Measurements from ENCODE around the gene FAM20C.
"Not testable (repeated sequence)": the region's sequence is repeated elsewhere in the genome, so short reads cannot be mapped to it uniquely, and the experiment has no call there.

FAM20C gene

GRCh38 chr7:296373-296945 is 104.1 kb downstream of the FAM20C start:
- H3K9ac ChIP-seq (ENCODE audit: low read depth, low read length): no peak overlapping the region
- no peak overlapping the region for H3K4me3 ChIP-seq (ENCODE audit: low read depth, low read length)
- no peaks in the 10 kb centered on the region for H3K4me1 ChIP-seq (ENCODE audit: control insufficient read depth, insufficient read depth, low read length)
- peaks cover 7% of the 10 kb centered on the region for H3K27me3 ChIP-seq (ENCODE audit: control insufficient read depth, insufficient read depth, low read length)
- no peaks in the 10 kb centered on the region for H3K36me3 ChIP-seq (ENCODE audit: control insufficient read depth, insufficient read depth, low read length)
- H3K9me3 ChIP-seq (ENCODE audit: control insufficient read depth, insufficient read depth, low read length): no peaks in the 10 kb centered on the region

GRCh38 chr7:297141-297540 is 104.8 kb downstream of the FAM20C start:
- not testable (repeated sequence) for H3K9ac ChIP-seq (ENCODE audit: low read depth, low read length); H3K27me3 ChIP-seq (ENCODE audit: control insufficient read depth, insufficient read depth, low read length); H3K36me3 ChIP-seq (ENCODE audit: control insufficient read depth, insufficient read depth, low read length); H3K4me1 ChIP-seq (ENCODE audit: control insufficient read depth, insufficient read depth, low read length); H3K9me3 ChIP-seq (ENCODE audit: control insufficient read depth, insufficient read depth, low read length); H3K4me3 ChIP-seq (ENCODE audit: low read depth, low read length)

GRCh38 chr7:297611-298374 is 105.4 kb downstream of the FAM20C start:
- H3K36me3 ChIP-seq (ENCODE audit: control insufficient read depth, insufficient read depth, low read length): no peaks in the 10 kb centered on the region
- H3K9me3 ChIP-seq (ENCODE audit: control insufficient read depth, insufficient read depth, low read length): no peaks in the 10 kb centered on the region
- no peaks in the 10 kb centered on the region for H3K27me3 ChIP-seq (ENCODE audit: control insufficient read depth, insufficient read depth, low read length)
- H3K4me3 ChIP-seq (ENCODE audit: low read depth, low read length): no peak overlapping the region
- no peak overlapping the region for H3K9ac ChIP-seq (ENCODE audit: low read depth, low read length)
- no peaks in the 10 kb centered on the region for H3K4me1 ChIP-seq (ENCODE audit: control insufficient read depth, insufficient read depth, low read length)

GRCh38 chr7:298375-298702 is 106.0 kb downstream of the FAM20C start:
- H3K9ac ChIP-seq (ENCODE audit: low read depth, low read length): no peak overlapping the region
- no peaks in the 10 kb centered on the region for H3K27me3 ChIP-seq (ENCODE audit: control insufficient read depth, insufficient read depth, low read length)
- H3K36me3 ChIP-seq (ENCODE audit: control insufficient read depth, insufficient read depth, low read length): no peaks in the 10 kb centered on the region
- no peaks in the 10 kb centered on the region for H3K4me1 ChIP-seq (ENCODE audit: control insufficient read depth, insufficient read depth, low read length)
- H3K9me3 ChIP-seq (ENCODE audit: control insufficient read depth, insufficient read depth, low read length): no peaks in the 10 kb centered on the region
- H3K4me3 ChIP-seq (ENCODE audit: low read depth, low read length): no peak overlapping the region

- no peaks in the 10 kb centered on the region for H3K36me3 ChIP-seq (ENCODE audit: control insufficient read depth, insufficient read depth, low read length)
- H3K9me3 ChIP-seq (ENCODE audit: control insufficient read depth, insufficient read depth, low read length): no peaks in the 10 kb centered on the region
- H3K27me3 ChIP-seq (ENCODE audit: control insufficient read depth, insufficient read depth, low read length): no peaks in the 10 kb centered on the region
Measured at GRCh38 chr7:298743-299142, 106.4 kb downstream of the FAM20C start.

GRCh38 chr7:299169-299568 is 106.8 kb downstream of the FAM20C start:
- H3K4me3 ChIP-seq (ENCODE audit: low read depth, low read length): no peak overlapping the region
- no peaks in the 10 kb centered on the region for H3K36me3 ChIP-seq (ENCODE audit: control insufficient read depth, insufficient read depth, low read length)
- no peaks in the 10 kb centered on the region for H3K27me3 ChIP-seq (ENCODE audit: control insufficient read depth, insufficient read depth, low read length)
- no peaks in the 10 kb centered on the region for H3K4me1 ChIP-seq (ENCODE audit: control insufficient read depth, insufficient read depth, low read length)
- no peak overlapping the region for H3K9ac ChIP-seq (ENCODE audit: low read depth, low read length)
- no peaks in the 10 kb centered on the region for H3K9me3 ChIP-seq (ENCODE audit: control insufficient read depth, insufficient read depth, low read length)

More at GRCh38 chr7:298743-299142, 106.4 kb downstream of the FAM20C start:
- no peak overlapping the region for H3K4me3 ChIP-seq (ENCODE audit: low read depth, low read length)
- H3K9ac ChIP-seq (ENCODE audit: low read depth, low read length): no peak overlapping the region
- no peaks in the 10 kb centered on the region for H3K4me1 ChIP-seq (ENCODE audit: control insufficient read depth, insufficient read depth, low read length)

GRCh38 chr7:299628-300027 is 107.3 kb downstream of the FAM20C start:
- no peak overlapping the region for H3K9ac ChIP-seq (ENCODE audit: low read depth, low read length)
- H3K4me3 ChIP-seq (ENCODE audit: low read depth, low read length): no peak overlapping the region
- no peaks in the 10 kb centered on the region for H3K36me3 ChIP-seq (ENCODE audit: control insufficient read depth, insufficient read depth, low read length)
- no peaks in the 10 kb centered on the region for H3K4me1 ChIP-seq (ENCODE audit: control insufficient read depth, insufficient read depth, low read length)
- peaks cover 3% of the 10 kb centered on the region for H3K9me3 ChIP-seq (ENCODE audit: control insufficient read depth, insufficient read depth, low read length)
- no peaks in the 10 kb centered on the region for H3K27me3 ChIP-seq (ENCODE audit: control insufficient read depth, insufficient read depth, low read length)

- peaks cover 4% of the 10 kb centered on the region for H3K9me3 ChIP-seq (ENCODE audit: control insufficient read depth, insufficient read depth, low read length)
- H3K9ac ChIP-seq (ENCODE audit: low read depth, low read length): no peak overlapping the region
- no peaks in the 10 kb centered on the region for H3K27me3 ChIP-seq (ENCODE audit: control insufficient read depth, insufficient read depth, low read length)
- no peak overlapping the region for H3K4me3 ChIP-seq (ENCODE audit: low read depth, low read length)
- no peaks in the 10 kb centered on the region for H3K4me1 ChIP-seq (ENCODE audit: control insufficient read depth, insufficient read depth, low read length)
- H3K36me3 ChIP-seq (ENCODE audit: control insufficient read depth, insufficient read depth, low read length): no peaks in the 10 kb centered on the region
Measured at GRCh38 chr7:300048-300447, 107.7 kb downstream of the FAM20C start.

GRCh38 chr7:300546-301290 is 108.3 kb downstream of the FAM20C start:
- Histone ChIP-seq H3K4me1 (ENCODE audit: control insufficient read depth, insufficient read depth, low read length) (no peaks in the 10 kb centered on the region), H3K9ac (ENCODE audit: low read depth, low read length) (no peak overlapping the region), H3K4me3 (ENCODE audit: low read depth, low read length) (no peak overlapping the region), H3K36me3 (ENCODE audit: control insufficient read depth, insufficient read depth, low read length) (no peaks in the 10 kb centered on the region), H3K27me3 (ENCODE audit: control insufficient read depth, insufficient read depth, low read length) (no peaks in the 10 kb centered on the region), H3K9me3 (ENCODE audit: control insufficient read depth, insufficient read depth, low read length) (peaks cover 4% of the 10 kb centered on the region)

GRCh38 chr7:301291-302053 is 109.1 kb downstream of the FAM20C start:
- peaks cover 4% of the 10 kb centered on the region for H3K9me3 ChIP-seq (ENCODE audit: control insufficient read depth, insufficient read depth, low read length)
- H3K27me3 ChIP-seq (ENCODE audit: control insufficient read depth, insufficient read depth, low read length): no peaks in the 10 kb centered on the region
- no peaks in the 10 kb centered on the region for H3K4me1 ChIP-seq (ENCODE audit: control insufficient read depth, insufficient read depth, low read length)
- H3K9ac ChIP-seq (ENCODE audit: low read depth, low read length): no peak overlapping the region
- no peaks in the 10 kb centered on the region for H3K36me3 ChIP-seq (ENCODE audit: control insufficient read depth, insufficient read depth, low read length)
- H3K4me3 ChIP-seq (ENCODE audit: low read depth, low read length): no peak overlapping the region

GRCh38 chr7:302054-302992 is 110.0 kb downstream of the FAM20C start:
- Histone ChIP-seq H3K27me3 (ENCODE audit: control insufficient read depth, insufficient read depth, low read length) (no peaks in the 10 kb centered on the region), H3K4me1 (ENCODE audit: control insufficient read depth, insufficient read depth, low read length) (no peaks in the 10 kb centered on the region), H3K36me3 (ENCODE audit: control insufficient read depth, insufficient read depth, low read length) (no peaks in the 10 kb centered on the region)

More at GRCh38 chr7:302054-302992, 110.0 kb downstream of the FAM20C start:
- Histone ChIP-seq H3K4me3 (ENCODE audit: low read depth, low read length) (no peak overlapping the region), H3K9me3 (ENCODE audit: control insufficient read depth, insufficient read depth, low read length) (peaks cover 4% of the 10 kb centered on the region), H3K9ac (ENCODE audit: low read depth, low read length) (no peak overlapping the region)
